Right forelimb (tissue), 1 donor: Measurements from ENCODE around the gene SLC25A15.
"Not testable (repeated sequence)": the region's sequence is repeated elsewhere in the genome, so short reads cannot be mapped to it uniquely, and the experiment has no call there.

Experiments used
- DNase-seq: peaks from one replicate; pipeline ENCODE4 v3.0.0-alpha.2; 2018

SLC25A15 gene

GRCh38 chr13:40782971-40783370 lies 6.4 kb upstream of the SLC25A15 start:
- DNase-seq = not testable (repeated sequence)

GRCh38 chr13:40784540-40784939 lies 4.9 kb upstream of the SLC25A15 start:
- DNase-seq = no peak

- no peak for DNase-seq
Observed at GRCh38 chr13:40786568-40786996, 2.8 kb upstream of the SLC25A15 start.

- DNase-seq = no peak
Observed at GRCh38 chr13:40787062-40787461, 2.3 kb upstream of the SLC25A15 start.

- DNase-seq = not testable (repeated sequence)
Observed at GRCh38 chr13:40788540-40789274, 704 bp upstream of the SLC25A15 start.

- no peak for DNase-seq
Observed at GRCh38 chr13:40790154-40790616, 774 bp downstream of the SLC25A15 start.

- DNase-seq = no peak
Observed at GRCh38 chr13:40792284-40793051, 3.1 kb downstream of the SLC25A15 start.

GRCh38 chr13:40793339-40793738 lies 3.9 kb downstream of the SLC25A15 start:
- DNase-seq = no peak

GRCh38 chr13:40794414-40795368 lies 5.3 kb downstream of the SLC25A15 start:
- no peak for DNase-seq

GRCh38 chr13:40796649-40797048 lies 7.2 kb downstream of the SLC25A15 start:
- DNase-seq = no peak

GRCh38 chr13:40798380-40798779 lies 9.0 kb downstream of the SLC25A15 start:
- DNase-seq = no peak

GRCh38 chr13:40799508-40799907 lies 10.1 kb downstream of the SLC25A15 start:
- no peak for DNase-seq

- no peak for DNase-seq
Observed at GRCh38 chr13:40800559-40800958, 11.1 kb downstream of the SLC25A15 start.

GRCh38 chr13:40801255-40802217 lies 12.1 kb downstream of the SLC25A15 start:
- DNase-seq = no peak

GRCh38 chr13:40803316-40803715 lies 13.9 kb downstream of the SLC25A15 start:
- no peak for DNase-seq

- no peak for DNase-seq
Observed at GRCh38 chr13:40806241-40806640, 16.8 kb downstream of the SLC25A15 start.

GRCh38 chr13:40809471-40809870 lies 20.1 kb downstream of the SLC25A15 start:
- no peak for DNase-seq

GRCh38 chr13:40812102-40812501 lies 22.7 kb downstream of the SLC25A15 start:
- DNase-seq = no peak

- no peak for DNase-seq
Observed at GRCh38 chr13:40812724-40813445, 23.5 kb downstream of the SLC25A15 start.

GRCh38 chr13:40813667-40814454 lies 24.4 kb downstream of the SLC25A15 start:
- DNase-seq = no peak
